Upper lobe of right lung (tissue), 1 donor: ENCODE measurements around the gene NEGR1. TPM values are rescaled to one million over a fixed set of nuclear protein-coding genes. Genes with fewer than 3 reads are reported as not detected.

Experiments used
- ATAC-seq: fragments of 200-7000 bp; cut with Tn5 transposase; one replicate; pipeline ENCODE4 v1.9.1; 2020; ENCODE audit warnings: mild to moderate bottlenecking, moderate library complexity
- DNase-seq: peaks from one replicate; pipeline ENCODE4 v3.0.0-alpha.2; 2020
- H3K27ac ChIP-seq: fragments of 200-600 bp; one replicate; pipeline ENCODE4 v1.8.0; 2022
- H3K27me3 ChIP-seq: fragments of 200-600 bp; one replicate; pipeline ENCODE4 v1.8.0; 2022; ENCODE audit warnings: mild to moderate bottlenecking
- H3K36me3 ChIP-seq: fragments of 200-600 bp; one replicate; pipeline ENCODE4 v1.8.0; 2022
- H3K4me1 ChIP-seq: fragments of 200-600 bp; one replicate; pipeline ENCODE4 v1.8.0; 2022
- H3K4me3 ChIP-seq: fragments of 200-600 bp; one replicate; pipeline ENCODE4 v1.8.0; 2022; ENCODE audit warnings: mild to moderate bottlenecking
- H3K9me3 ChIP-seq: fragments of 200-600 bp; one replicate; pipeline ENCODE4 v1.8.0; 2022
- CTCF ChIP-seq: fragments of 200-600 bp; IDR thresholded peaks from one replicate; pipeline ENCODE4 v1.8.0; 2022; ENCODE audit warnings: antibody characterized with exemption
- intact Hi-C: fragments of 100-400 bp; cut with DNase I; formaldehyde crosslinking; loops from one replicate; pipeline ENCODE4 v1.11.0; 2022
- total RNA-seq: library from RNA; stranded (reverse); fragmentation: NEBNext Ultra II Directional; extraction: Animal tissue kit (Norgen Biotek cat#: 25700); gene quantifications from one replicate; pipeline ENCODE4 v1.2.1, GENCODE V29; 2021
- donor health status: DM: no; HTN: yes; CAD: no; lungs with severe emphysema.

Gene NEGR1
- total RNA-seq, 1 donor from 2014 or later: 21.4 TPM

DNA sequence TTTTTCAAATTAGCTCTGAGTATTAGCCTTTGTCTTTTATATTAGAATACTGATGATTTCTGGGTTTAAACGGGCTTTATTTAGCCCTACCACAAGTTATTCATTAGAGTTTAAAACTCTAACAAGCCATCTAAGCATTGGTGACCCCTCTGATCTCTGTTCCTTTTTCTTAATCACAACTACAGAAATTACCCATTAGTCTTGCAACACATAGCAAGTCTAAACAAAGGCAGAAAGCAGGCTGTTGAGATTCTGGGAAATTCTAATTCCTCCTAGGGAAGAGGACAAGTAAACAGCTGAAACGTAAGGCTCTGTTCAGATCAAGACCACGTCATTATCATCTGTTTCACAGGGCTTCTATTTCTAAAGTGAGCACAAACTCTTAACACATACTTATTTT is 710.3 kb downstream of the NEGR1 start:
- ATAC-seq (no peak), DNase-seq (no peak)
- intact Hi-C loops: no loop called here

DNA sequence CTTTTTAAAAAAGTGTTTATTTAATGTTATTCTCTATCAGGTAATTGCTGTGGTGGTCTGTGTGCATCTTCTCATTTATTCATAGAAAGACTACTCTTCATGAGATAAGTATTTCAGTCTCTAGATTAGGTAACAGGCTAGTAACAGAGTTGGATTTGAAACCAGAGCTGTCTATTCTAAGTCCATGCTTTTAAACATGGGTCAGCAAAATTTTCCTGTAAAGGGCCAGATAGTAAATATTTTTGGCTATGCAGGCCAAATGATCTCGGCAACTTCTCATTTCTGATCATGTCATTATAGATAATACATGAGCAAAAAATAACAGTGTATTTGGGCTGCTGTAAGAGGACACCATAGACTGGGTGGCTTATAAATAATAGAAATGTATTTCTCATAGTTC is 715.9 kb downstream of the NEGR1 start:
- intact Hi-C loops: no loop called here
- ATAC-seq (no peak), DNase-seq (no peak)
- no peak overlapping the region for H3K27ac ChIP-seq
- H3K4me1 ChIP-seq: no peaks in the 10 kb centered on the region
- TF ChIP-seq CTCF: no peak
- no peaks in the 10 kb centered on the region for H3K36me3 ChIP-seq
- no peak overlapping the region for H3K4me3 ChIP-seq
- no peaks in the 10 kb centered on the region for H3K27me3 ChIP-seq
- H3K9me3 ChIP-seq: no peaks in the 10 kb centered on the region

More for the DNA sequence above, 710.3 kb downstream of the NEGR1 start:
- H3K4me3 ChIP-seq: no peak overlapping the region
- H3K27me3 ChIP-seq: no peaks in the 10 kb centered on the region
- no peaks in the 10 kb centered on the region for H3K4me1 ChIP-seq
- no peak overlapping the region for H3K27ac ChIP-seq
- no peaks in the 10 kb centered on the region for H3K36me3 ChIP-seq
- no peak for TF ChIP-seq CTCF
- H3K9me3 ChIP-seq: no peaks in the 10 kb centered on the region

DNA sequence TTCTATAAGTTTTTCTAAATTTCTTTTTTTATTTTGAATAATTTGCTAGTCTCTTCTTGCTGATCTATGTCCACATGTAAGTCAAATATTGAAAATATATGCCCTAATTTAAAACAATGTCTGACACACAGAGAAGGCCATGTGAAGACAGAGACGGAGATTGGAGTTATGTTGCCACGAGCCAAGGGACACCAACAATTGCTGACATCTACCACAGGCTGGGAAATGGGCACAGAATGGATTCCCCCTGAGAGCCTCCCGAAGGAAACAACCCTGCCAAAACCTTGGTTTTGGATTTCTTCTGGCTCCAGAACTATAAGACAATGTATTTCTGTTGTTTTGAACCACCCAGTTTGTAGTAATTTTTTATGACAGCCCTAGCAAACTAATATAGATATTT is 716.5 kb downstream of the NEGR1 start:
- DNase-seq (no peak), ATAC-seq (no peak)
- Histone ChIP-seq H3K36me3 (no peaks in the 10 kb centered on the region), H3K4me3 (no peak overlapping the region), H3K27ac (no peak overlapping the region), H3K27me3 (no peaks in the 10 kb centered on the region), H3K9me3 (no peaks in the 10 kb centered on the region), H3K4me1 (no peaks in the 10 kb centered on the region)
- no peak for TF ChIP-seq CTCF
- intact Hi-C loops: no loop called here

- H3K27ac ChIP-seq: peak overlapping the region; percentile 43
- H3K4me3 ChIP-seq: no peak overlapping the region
- no peaks in the 10 kb centered on the region for H3K9me3 ChIP-seq
- no peaks in the 10 kb centered on the region for H3K27me3 ChIP-seq
- no peaks in the 10 kb centered on the region for H3K4me1 ChIP-seq
- intact Hi-C loops: no loop called here
- ATAC-seq (peak; percentile 89), DNase-seq (no peak)
- no peak for TF ChIP-seq CTCF
- no peaks in the 10 kb centered on the region for H3K36me3 ChIP-seq
Measured at GRCh38 chr1:71565262-71565661, 717.1 kb downstream of the NEGR1 start.

GRCh38 chr1:71562298-71562697 is 720.0 kb downstream of the NEGR1 start:
- intact Hi-C loops: no loop called here
- H3K27ac ChIP-seq: no peak overlapping the region
- DNase-seq (no peak), ATAC-seq (no peak)
- no peaks in the 10 kb centered on the region for H3K4me1 ChIP-seq
- H3K36me3 ChIP-seq: no peaks in the 10 kb centered on the region
- H3K9me3 ChIP-seq: no peaks in the 10 kb centered on the region
- H3K27me3 ChIP-seq: no peaks in the 10 kb centered on the region
- H3K4me3 ChIP-seq: no peak overlapping the region
- TF ChIP-seq CTCF: no peak

DNA sequence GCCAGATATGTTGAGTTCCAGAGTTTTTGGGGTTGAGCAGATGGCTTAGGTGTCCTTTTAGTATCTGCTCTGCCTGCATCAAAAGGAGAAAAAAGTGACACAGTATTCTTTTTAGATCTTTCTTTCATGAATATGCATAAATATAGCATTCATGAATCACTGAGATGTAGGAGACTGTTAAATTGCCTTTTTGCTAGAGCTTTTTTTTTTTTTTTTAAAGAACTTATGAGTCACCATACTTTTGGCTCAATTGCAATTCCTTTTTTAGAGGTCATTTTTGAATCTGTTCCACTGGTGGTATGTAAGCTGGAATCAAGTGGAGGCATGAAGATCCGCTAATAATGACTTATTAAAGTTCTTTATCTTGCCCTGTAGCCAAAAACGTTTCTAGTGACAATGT is 720.6 kb downstream of the NEGR1 start:
- Histone ChIP-seq H3K4me1 (no peaks in the 10 kb centered on the region), H3K27ac (no peak overlapping the region), H3K4me3 (no peak overlapping the region), H3K27me3 (no peaks in the 10 kb centered on the region), H3K36me3 (no peaks in the 10 kb centered on the region), H3K9me3 (no peaks in the 10 kb centered on the region)
- DNase-seq: no peak
- TF ChIP-seq CTCF: no peak
- no peak for ATAC-seq
- intact Hi-C loops: no loop called here
